Choroid plexus epithelial cell (primary cell): ENCODE measurements around the gene ZDHHC14.
"Not testable (repeated sequence)": the region's sequence is repeated elsewhere in the genome, so short reads cannot be mapped to it uniquely, and the experiment has no call there.

Source experiments
- DNase-seq: peaks from one replicate; pipeline ENCODE4 v3.0.0-alpha.2; 2010; ENCODE audit warnings: low read depth
- H3K4me3 ChIP-seq: 2 replicates; pipeline ENCODE4 v1.5.1; 2011; ENCODE audit warnings: low read depth, mild to moderate bottlenecking, control low read depth, low read length, moderate library complexity
- TF ChIP-seq, protein P1 (sequence below): conservative IDR thresholded peaks from 2 replicates; pipeline ENCODE4 v1.5.1; 2011; ENCODE audit warnings: low read depth, mild to moderate bottlenecking, control low read depth, inconsistent platforms, low read length, moderate library complexity

ZDHHC14 gene

DNA sequence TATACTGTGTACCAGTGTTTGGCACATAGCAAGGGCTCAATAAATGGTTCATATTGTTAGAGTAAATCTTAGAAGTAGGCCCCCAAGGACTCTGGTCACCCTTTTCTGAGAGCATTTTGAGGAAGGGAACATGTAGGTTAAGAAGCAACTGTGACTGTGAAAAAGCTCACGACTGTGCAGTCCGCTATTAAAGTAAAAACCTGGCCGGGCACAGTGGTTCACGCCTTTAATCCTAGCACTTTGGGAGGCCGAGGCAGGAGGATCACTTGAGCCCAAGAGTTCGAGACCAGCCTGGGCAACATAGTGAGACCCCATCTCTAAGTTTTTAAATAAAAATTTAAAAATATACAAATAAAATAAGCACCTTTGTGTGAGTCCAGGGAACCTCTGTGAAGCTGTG lies 5.0 kb downstream of the ZDHHC14 start:
- H3K4me3 ChIP-seq = no peak overlapping the region
- DNase-seq = no peak
- TF ChIP-seq, protein P1, sequence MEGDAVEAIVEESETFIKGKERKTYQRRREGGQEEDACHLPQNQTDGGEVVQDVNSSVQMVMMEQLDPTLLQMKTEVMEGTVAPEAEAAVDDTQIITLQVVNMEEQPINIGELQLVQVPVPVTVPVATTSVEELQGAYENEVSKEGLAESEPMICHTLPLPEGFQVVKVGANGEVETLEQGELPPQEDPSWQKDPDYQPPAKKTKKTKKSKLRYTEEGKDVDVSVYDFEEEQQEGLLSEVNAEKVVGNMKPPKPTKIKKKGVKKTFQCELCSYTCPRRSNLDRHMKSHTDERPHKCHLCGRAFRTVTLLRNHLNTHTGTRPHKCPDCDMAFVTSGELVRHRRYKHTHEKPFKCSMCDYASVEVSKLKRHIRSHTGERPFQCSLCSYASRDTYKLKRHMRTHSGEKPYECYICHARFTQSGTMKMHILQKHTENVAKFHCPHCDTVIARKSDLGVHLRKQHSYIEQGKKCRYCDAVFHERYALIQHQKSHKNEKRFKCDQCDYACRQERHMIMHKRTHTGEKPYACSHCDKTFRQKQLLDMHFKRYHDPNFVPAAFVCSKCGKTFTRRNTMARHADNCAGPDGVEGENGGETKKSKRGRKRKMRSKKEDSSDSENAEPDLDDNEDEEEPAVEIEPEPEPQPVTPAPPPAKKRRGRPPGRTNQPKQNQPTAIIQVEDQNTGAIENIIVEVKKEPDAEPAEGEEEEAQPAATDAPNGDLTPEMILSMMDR = no peak

DNA sequence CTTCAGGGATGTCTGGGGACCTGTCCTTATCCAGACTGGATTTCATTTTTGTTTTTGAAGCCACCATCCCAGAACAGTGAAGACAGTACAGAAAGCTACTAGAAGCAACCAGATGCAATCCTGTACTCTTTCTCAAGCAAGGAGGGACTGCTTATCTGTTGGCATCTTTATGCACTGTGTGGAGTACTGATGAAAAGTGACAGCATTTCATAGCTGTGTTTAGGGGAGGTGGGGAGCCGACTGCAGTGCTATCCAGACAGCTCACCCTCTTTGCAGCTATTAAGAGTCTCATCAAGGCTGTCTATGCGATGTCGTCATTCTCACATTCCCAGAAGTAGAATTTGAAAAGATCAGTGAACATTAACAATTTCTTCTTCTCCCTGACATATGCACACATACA lies 5.5 kb downstream of the ZDHHC14 start:
- no peak overlapping the region for H3K4me3 ChIP-seq
- TF ChIP-seq, protein P1 = no peak
- no peak for DNase-seq

DNA sequence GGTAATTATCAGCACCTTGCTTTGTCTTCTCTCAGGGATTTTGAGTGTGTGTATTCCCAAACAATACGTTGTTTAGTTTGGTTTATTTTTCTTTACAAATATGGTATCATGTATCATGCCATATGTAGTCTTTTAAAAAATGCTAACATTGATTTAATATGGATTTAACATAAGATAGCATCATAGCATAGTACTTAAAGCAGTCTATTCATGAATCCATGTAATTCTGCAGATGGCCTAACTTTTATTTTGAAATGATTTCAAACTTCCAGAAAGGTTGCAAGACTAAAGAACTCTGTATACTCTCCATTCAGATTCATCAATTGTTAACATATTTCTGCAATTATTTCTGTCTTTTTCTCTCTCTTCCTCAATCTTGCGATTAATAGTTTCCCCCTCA lies 7.9 kb downstream of the ZDHHC14 start:
- TF ChIP-seq, protein P1 = no peak
- no peak for DNase-seq
- H3K4me3 ChIP-seq = no peak overlapping the region

DNA sequence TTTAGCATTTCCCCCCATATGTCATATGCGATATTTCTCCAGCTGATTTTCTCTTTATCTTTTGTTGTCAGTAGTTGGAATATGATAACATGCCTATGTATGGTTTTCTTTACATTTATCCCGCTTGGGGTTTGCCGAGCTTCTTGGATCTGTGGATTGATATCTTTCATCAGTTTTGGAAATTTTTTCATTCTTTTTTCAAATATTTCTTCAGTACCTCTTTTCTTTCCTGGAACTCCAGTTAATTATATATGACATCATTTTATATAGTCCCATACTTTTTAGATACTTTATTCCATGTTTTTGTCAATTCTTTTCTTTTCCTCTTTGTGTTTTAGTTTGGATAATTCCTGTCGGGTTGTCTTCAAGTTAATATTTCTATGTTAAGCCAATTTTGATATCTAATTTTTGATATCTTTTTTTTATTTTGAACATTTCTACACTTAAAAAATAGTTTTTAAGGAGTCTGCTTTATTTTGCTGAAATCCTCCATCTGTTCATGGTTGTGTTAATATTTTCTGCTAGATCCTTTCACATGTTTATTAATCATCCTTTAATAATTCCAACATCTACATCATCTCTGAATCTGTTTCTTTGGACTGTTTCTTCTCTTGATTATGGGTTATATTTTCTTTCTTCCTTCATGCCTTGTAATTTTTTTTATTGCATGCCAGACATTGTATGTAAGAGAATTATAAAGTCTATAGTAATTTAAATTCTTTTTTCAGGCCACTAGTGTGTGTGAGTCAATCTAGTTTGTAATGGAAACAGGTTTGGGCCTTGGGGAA lies 9.5 kb downstream of the ZDHHC14 start:
- H3K4me3 ChIP-seq = no peak overlapping the region
- DNase-seq = no peak
- TF ChIP-seq, protein P1 = no peak

DNA sequence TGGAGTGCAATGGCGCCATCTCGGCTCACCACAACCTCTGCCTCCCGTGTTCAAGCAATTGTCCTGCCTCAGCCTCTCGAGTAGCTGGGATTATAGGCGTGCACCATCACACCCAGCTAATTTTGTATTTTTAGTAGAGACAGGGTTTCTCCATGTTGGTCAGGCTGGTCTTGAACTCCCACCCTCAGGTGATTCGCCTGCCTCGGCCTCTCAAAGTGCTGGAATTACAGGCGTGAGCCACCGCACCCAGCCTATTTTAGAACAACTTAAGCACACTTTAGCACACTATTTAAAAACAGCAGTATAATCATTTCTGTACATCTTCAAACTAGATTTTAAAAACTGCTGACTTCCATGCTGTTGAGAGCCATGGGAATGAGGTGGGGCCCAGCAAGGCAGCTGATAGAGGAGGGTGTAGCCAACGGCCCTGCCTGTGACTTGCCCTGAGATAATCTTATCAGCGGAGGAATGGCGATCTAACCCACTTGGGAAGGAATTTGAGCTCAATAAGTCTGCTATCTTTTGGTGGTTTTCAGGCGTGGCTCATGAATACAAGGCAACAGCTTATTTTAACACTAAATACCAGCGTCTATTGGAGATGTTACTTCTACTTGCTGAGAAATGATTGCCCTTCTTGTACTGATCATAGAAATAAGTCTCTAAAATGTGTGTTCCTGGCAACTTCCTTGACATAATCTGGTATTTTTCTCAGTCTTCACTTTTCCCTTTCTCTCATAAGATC lies 12.1 kb downstream of the ZDHHC14 start:
- H3K4me3 ChIP-seq = no peak overlapping the region
- TF ChIP-seq, protein P1 = no peak
- DNase-seq = no peak

DNA sequence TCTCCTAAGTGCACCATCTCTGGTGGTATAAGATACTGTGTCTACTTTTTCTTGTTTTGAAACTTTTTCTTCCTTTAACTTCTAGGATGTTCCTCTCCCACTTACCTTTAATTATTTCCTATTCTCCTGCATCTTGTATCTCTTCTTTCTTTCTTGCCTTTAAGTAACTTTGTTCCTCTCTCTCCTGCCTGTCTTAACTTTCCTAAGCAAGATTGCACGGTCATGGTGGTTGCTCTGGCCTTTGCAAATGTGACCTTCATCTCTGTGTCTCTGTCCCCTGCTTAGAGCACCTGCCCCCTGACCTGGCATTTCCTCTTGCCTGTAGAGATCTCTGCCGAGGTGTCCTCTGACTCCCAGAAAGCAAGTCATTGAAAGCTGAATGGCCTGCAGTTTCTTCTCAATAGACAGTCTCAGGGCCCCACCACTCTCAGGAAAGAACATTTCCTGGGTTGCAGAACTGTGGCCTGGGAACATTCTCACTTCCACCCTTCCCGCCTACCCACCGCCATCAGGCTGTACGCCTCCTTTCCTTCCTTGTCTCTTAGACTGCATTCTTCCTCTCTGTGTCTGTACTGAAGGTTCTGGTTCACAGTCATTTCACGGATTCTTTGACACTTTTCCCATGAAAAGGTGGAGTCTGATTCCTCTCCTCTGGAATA lies 12.8 kb downstream of the ZDHHC14 start:
- TF ChIP-seq, protein P1 = no peak
- DNase-seq = no peak
- H3K4me3 ChIP-seq = no peak overlapping the region

DNA sequence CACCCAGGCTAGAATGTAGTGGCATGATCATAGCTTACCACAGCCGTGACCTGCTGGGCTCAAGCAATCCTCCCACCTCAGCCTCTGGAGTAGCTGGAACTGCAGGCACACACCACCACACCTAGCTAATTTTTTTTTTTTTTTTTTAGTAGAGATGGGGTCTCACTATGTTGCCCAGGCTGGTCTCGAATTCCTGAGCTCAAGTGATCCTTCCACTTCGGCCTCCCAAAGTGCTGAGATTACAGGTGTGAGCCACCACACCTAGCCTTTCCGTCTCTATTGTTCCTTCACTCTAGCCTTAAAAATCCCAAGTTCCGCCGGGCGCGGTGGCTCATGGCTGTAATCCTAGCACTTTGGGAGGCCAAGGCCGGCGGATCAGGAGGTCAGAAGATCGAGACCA lies 14.2 kb downstream of the ZDHHC14 start:
- H3K4me3 ChIP-seq, DNase-seq: not testable (repeated sequence)
